ENCODE data around the gene TMEM190.

DNA sequence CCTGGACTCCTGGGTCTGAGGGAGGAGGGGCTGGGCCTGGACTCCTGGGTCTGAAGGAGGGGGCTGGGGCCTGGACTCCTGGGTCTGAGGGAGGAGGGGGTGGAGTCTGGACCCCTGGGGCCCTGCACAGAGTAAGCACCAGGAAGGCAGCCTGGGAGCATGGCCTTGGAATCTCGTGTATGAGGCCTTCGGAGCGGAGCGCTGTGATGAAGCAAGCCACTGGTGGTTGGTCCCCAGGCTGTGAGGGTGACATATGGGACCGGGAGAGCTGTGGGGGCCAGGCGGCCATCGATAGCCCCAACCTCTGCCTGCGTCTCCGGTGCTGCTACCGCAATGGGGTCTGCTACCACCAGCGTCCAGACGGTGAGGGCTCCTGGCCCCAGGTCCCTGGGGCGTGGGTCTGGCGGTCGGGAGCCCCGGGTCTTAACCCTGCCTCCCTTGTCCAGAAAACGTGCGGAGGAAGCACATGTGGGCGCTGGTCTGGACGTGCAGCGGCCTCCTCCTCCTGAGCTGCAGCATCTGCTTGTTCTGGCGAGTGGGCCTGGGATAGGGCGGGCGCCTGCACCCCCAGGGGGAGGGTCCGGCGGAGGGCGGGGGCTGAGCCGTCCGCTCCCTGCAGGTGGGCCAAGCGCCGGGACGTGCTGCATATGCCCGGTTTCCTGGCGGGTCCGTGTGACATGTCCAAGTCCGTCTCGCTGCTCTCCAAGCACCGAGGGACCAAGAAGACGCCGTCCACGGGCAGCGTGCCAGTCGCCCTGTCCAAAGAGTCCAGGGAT is 918 bp downstream of the TMEM190 start:
- TF ChIP-seq POLR2A (IDR thresholded peaks at IDR 0.05; ENCODE audit: low read depth, low read length) (no peak), POLR2AphosphoS5 (IDR thresholded peaks at IDR 0.05; ENCODE audit: low read depth, low read length) (no peak)

Data from GM12892 (cell line).